Body of pancreas (tissue), 4 donors: ENCODE results near the gene NOTCH3.

Experiments used
- CTCF ChIP-seq, 7 experiments: fragments of 450-650 bp in 4 of 7; fragments of 200-600 bp in 3 of 7; sonication (generic) in 3 of 7; IDR thresholded peaks; one replicate each; pipeline ENCODE4 v1.5.1; 2016 to 2019; ENCODE audit warnings: antibody characterized with exemption in 7 of 7
- POLR2A ChIP-seq, 3 donors: fragments of 450-650 bp; IDR thresholded peaks; one replicate each; pipeline ENCODE4 v1.6.1; 2016; ENCODE audit warnings: antibody characterized with exemption in 3 of 3, mild to moderate bottlenecking in 2 of 3

- no peak for TF ChIP-seq CTCF (IDR thresholded peaks at IDR 0.05)
- TF ChIP-seq POLR2A (IDR thresholded peaks at IDR 0.05): no peak
Measured at GRCh38 chr19:15184776-15185175, 16.0 kb downstream of the NOTCH3 start.
